GM23338 (cell line): Measurements from ENCODE around the gene NKX3-2. TPM values are rescaled to one million over a fixed set of nuclear protein-coding genes. Genes with fewer than 3 reads are reported as not detected.

Experiments
- CREB1 ChIP-seq: fragments of 250-450 bp; sonication (Bioruptor Pico); IDR thresholded peaks from 2 replicates; pipeline ENCODE4 v1.5.0; 2020; ENCODE audit warnings: low read depth, mild to moderate bottlenecking, moderate library complexity
- CTCF ChIP-seq, 2 experiments: fragments of 200-600 bp in 1 of 2; sonication (generic) in 1 of 2; conservative IDR thresholded peaks; 2 replicates each; pipeline versions ENCODE4 v1.5.1 to v1.6.1; 2016 to 2017; ENCODE audit warnings: antibody characterized with exemption in 2 of 2, low read depth in 2 of 2, mild to moderate bottlenecking in 2 of 2, moderate library complexity in 1 of 2
- ETS1 ChIP-seq: IDR thresholded peaks from 2 replicates; pipeline ENCODE4 v1.6.1; 2016; ENCODE audit warnings: antibody characterized with exemption
- EZH2 ChIP-seq: fragments of 200-600 bp; sonication (generic); IDR thresholded peaks from one replicate; pipeline ENCODE4 v1.8.0; 2017; ENCODE audit warnings: antibody characterized with exemption, mild to moderate bottlenecking, low read depth; ENCODE audit not compliant: unreplicated experiment
- NANOG ChIP-seq: IDR thresholded peaks from 2 replicates; pipeline ENCODE4 v1.6.1; 2016; ENCODE audit warnings: antibody characterized with exemption, borderline replicate concordance
- POLR2AphosphoS5 ChIP-seq: IDR thresholded peaks from 2 replicates; pipeline ENCODE4 v1.6.1; 2016; ENCODE audit warnings: antibody characterized with exemption, low read depth
- ZNF462 ChIP-seq: fragments of 250-450 bp; sonication (Bioruptor Pico); IDR thresholded peaks from 2 replicates; pipeline ENCODE4 v1.5.0; 2020; ENCODE audit warnings: mild to moderate bottlenecking, moderate library complexity
- polyA plus RNA-seq: library from polyadenylated mRNA; unstranded; fragments of >200 nt; fragmentation: Nextera tagmentation; extraction: Ambion mirVana; gene quantifications from 2 replicates; pipeline ENCODE4 v1.2.1, GENCODE V29; 2016
- total RNA-seq: library from RNA; depleted of rRNA; stranded (reverse); fragments of >200 nt; shearing (Covaris generic); gene quantifications from 2 replicates; pipeline ENCODE4 v1.2.3, GENCODE V29; 2014
- TF ChIP-seq, protein P1 (sequence below): IDR thresholded peaks from one replicate; pipeline ENCODE4 v1.6.1; 2018; ENCODE audit warnings: antibody characterized with exemption; ENCODE audit not compliant: unreplicated experiment

Gene NKX3-2
- total and polyA plus RNA-seq, 2 experiments from 2014 or later, result 0.14 TPM; not detected in 1

GRCh38 chr4:13540446-13541175 is 3.7 kb downstream of the NKX3-2 start (continued):
- TF ChIP-seq ZNF462 (no peak), EZH2 (peak; percentile 99), ETS1 (no peak), CTCF (conservative IDR thresholded peaks at IDR 0.05; ENCODE audit: low read depth in 2 of 2) (no peak), POLR2AphosphoS5 (no peak), NANOG (no peak), CREB1 (no peak)
- TF ChIP-seq, protein P1, sequence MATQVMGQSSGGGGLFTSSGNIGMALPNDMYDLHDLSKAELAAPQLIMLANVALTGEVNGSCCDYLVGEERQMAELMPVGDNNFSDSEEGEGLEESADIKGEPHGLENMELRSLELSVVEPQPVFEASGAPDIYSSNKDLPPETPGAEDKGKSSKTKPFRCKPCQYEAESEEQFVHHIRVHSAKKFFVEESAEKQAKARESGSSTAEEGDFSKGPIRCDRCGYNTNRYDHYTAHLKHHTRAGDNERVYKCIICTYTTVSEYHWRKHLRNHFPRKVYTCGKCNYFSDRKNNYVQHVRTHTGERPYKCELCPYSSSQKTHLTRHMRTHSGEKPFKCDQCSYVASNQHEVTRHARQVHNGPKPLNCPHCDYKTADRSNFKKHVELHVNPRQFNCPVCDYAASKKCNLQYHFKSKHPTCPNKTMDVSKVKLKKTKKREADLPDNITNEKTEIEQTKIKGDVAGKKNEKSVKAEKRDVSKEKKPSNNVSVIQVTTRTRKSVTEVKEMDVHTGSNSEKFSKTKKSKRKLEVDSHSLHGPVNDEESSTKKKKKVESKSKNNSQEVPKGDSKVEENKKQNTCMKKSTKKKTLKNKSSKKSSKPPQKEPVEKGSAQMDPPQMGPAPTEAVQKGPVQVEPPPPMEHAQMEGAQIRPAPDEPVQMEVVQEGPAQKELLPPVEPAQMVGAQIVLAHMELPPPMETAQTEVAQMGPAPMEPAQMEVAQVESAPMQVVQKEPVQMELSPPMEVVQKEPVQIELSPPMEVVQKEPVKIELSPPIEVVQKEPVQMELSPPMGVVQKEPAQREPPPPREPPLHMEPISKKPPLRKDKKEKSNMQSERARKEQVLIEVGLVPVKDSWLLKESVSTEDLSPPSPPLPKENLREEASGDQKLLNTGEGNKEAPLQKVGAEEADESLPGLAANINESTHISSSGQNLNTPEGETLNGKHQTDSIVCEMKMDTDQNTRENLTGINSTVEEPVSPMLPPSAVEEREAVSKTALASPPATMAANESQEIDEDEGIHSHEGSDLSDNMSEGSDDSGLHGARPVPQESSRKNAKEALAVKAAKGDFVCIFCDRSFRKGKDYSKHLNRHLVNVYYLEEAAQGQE, result no peak
